ENCODE data around the gene DCK.

- TF ChIP-seq CTCF (IDR thresholded peaks at IDR 0.05; ENCODE audit: poor library complexity) (no peak), EZH2phosphoT487 (IDR thresholded peaks at IDR 0.05; ENCODE audit: low read depth, severe bottlenecking, unreplicated experiment) (no peak)
Observed at GRCh38 chr4:71069063-71069462, 75.6 kb downstream of the DCK start.
